Activated CD8-positive, alpha-beta memory T cell treated with anti-CD3 and anti-CD28 coated beads, Interleukin-2, amount 10 ng/mL, durations not matched to agents 7 days and 5 days (primary cell): ENCODE data around the gene CCDC83. TPM values are rescaled to one million over a fixed set of nuclear protein-coding genes. Genes with fewer than 3 reads are reported as not detected.

ENCODE experiments used
- ATAC-seq: fragments of 150-1000 bp; cut with Tn5 transposase; one replicate; pipeline ENCODE4 v1.10.0; 2021; ENCODE audit warnings: moderate library complexity
- CTCF ChIA-PET: fragments of 350-600 bp; sonication (Branson Sonifier 250); formaldehyde crosslinking; loops from one replicate; lab custom pipeline; 2021; ENCODE audit warnings: antibody characterized with exemption; lab: Charles Lee
- DNase-seq: peaks from one replicate; pipeline ENCODE4 v3.0.0-alpha.2; 2020
- H3K27ac Mint-ChIP-seq: one replicate; pipeline ENCODE4 v1.8.0; 2021; ENCODE audit warnings: mild to moderate bottlenecking, mixed read lengths
- H3K27me3 Mint-ChIP-seq: one replicate; pipeline ENCODE4 v1.8.0; 2021; ENCODE audit warnings: mixed read lengths
- H3K36me3 Mint-ChIP-seq: one replicate; pipeline ENCODE4 v1.8.0; 2021; ENCODE audit warnings: mild to moderate bottlenecking, mixed read lengths
- H3K4me1 Mint-ChIP-seq: one replicate; pipeline ENCODE4 v1.8.0; 2021; ENCODE audit warnings: mixed read lengths
- H3K4me3 Mint-ChIP-seq: one replicate; pipeline ENCODE4 v1.8.0; 2021; ENCODE audit warnings: mild to moderate bottlenecking, moderate library complexity, mixed read lengths
- H3K9me3 Mint-ChIP-seq: one replicate; pipeline ENCODE4 v1.8.0; 2022; ENCODE audit warnings: low read depth, mixed read lengths
- total RNA-seq, 2 experiments: library from RNA; stranded (reverse); gene quantifications; one replicate each; pipeline ENCODE4 v1.2.3, GENCODE V29; 2021

Gene CCDC83
- total RNA-seq = not detected

DNA sequence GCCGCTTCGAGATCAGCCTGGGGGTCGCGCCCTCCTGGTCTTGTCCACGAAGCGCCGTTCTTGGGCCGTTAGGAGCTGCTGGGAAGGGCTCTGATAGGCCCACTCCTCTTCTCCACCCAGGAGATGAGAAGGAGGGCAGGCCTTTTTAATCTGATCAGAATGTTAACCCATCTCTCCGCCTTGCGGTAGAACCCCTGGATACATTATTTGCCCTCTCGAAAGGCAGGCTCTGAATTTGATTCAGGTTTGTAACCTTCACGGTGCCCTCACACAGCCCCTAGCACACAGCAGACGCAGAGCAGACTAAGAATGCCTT is at the start of gene CCDC83:
TSS of gene CCDC83 (plus strand) at position 43 of the 316 bp plus-strand sequence. CDS start 9,741 bp downstream, outside the sequence.
- ATAC-seq = no peak
- Mint-ChIP-seq H3K27me3 (peaks cover 1% of the 10 kb centered on the region), H3K36me3 (peaks cover 9% of the 10 kb centered on the region), H3K4me3 (peak within 1 kb of the TSS; percentile 90), H3K4me1 (peaks cover 16% of the 10 kb centered on the region), H3K27ac (peak within 1 kb of the TSS; percentile 93), H3K9me3 (no peaks in the 10 kb centered on the region)
- DNase-seq = no peak
- CTCF ChIA-PET = interaction anchor here (0.7 to 2.6 kb wide), 65 partner anchors 8 to 1015 kb away, joined by 3 to 21 read pairs (median 4); partner anchors contain the start of genes CREBZF, SYTL2, TMEM126A and TMEM126B

DNA sequence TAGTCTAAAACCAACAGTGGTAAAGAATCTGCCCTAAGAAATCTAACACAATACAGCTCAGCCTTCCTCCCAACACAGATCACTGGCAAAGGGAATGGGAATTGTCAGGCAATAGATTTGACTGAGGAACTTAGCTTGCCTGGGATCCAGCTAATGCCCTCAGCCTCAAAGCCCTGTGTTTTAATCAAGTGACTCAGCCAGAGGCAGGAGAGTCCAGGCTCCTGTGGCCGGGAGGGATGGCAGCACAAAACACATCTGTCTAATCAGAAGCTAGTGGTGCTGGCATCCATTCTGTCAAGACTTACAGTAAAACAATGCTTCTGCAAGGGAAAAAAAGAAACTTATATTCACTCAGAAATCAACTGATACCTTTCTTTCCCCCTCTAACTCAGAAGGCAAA is 49.8 kb upstream of the CCDC83 start:
- Mint-ChIP-seq H3K27ac (no peak overlapping the region), H3K4me1 (peaks cover 34% of the 10 kb centered on the region), H3K4me3 (no peak overlapping the region), H3K27me3 (no peaks in the 10 kb centered on the region), H3K9me3 (no peaks in the 10 kb centered on the region), H3K36me3 (peaks cover 18% of the 10 kb centered on the region)
- ATAC-seq = no peak
- CTCF ChIA-PET = interaction anchor here (1.7 kb wide), 1 partner anchor 15 kb away, joined by 3 read pairs; no protein-coding TSS in a partner anchor
- DNase-seq = no peak

DNA sequence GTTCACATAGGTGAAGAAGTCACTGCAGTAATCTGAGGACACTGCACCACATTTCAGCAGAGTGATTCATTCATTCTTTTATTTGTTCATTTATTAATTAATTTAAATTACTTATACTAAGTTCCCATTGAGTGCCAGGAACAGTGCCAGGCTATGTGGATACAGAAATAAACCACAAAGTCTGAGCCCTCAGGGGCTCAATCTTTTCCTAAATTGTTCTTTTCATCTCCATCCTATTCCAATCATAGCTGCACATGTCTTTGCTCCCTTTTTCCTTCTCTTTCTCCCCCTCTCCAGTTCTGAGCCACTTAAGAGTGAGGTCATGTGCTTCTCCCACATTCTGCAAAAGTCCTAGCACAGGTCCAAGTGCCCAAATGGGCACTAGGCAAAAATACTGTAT is 49.2 kb upstream of the CCDC83 start:
- H3K4me1 Mint-ChIP-seq = peaks cover 29% of the 10 kb centered on the region
- H3K27ac Mint-ChIP-seq = no peak overlapping the region

DNA sequence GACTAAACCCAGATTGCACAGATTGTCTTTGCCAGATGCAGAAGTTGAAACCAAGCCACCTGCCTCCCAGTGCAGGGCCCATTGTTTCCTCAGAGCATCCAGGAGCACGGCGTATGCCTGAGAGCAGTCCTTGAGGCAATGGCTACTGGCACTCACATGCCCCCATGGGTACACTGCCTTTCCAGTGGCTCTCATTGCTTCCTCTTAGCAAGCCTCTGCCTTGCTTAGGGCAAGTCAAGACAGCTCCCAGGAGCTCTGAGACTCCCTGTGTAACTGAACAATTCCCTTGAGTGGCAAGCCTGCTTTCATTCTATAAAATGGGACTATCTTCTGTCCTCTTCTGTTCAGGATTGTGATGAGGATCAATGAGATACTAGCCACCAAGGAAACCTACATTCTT is 48.3 kb upstream of the CCDC83 start:
- Mint-ChIP-seq H3K36me3 (peaks cover 11% of the 10 kb centered on the region), H3K27ac (no peak overlapping the region), H3K4me3 (no peak overlapping the region), H3K27me3 (no peaks in the 10 kb centered on the region), H3K9me3 (no peaks in the 10 kb centered on the region), H3K4me1 (peaks cover 28% of the 10 kb centered on the region)
- ATAC-seq (no peak), DNase-seq (no peak)
- CTCF ChIA-PET = interaction anchor here (1.7 kb wide), 1 partner anchor 16 kb away, joined by 3 read pairs; no protein-coding TSS in a partner anchor

More for the DNA sequence above, 49.2 kb upstream of the CCDC83 start:
- Mint-ChIP-seq H3K36me3 (peaks cover 13% of the 10 kb centered on the region), H3K4me3 (no peak overlapping the region), H3K9me3 (no peaks in the 10 kb centered on the region), H3K27me3 (no peaks in the 10 kb centered on the region)
- CTCF ChIA-PET = interaction anchor here (1.7 kb wide), 1 partner anchor 16 kb away, joined by 3 read pairs; no protein-coding TSS in a partner anchor
- no peak for DNase-seq
- ATAC-seq = no peak

DNA sequence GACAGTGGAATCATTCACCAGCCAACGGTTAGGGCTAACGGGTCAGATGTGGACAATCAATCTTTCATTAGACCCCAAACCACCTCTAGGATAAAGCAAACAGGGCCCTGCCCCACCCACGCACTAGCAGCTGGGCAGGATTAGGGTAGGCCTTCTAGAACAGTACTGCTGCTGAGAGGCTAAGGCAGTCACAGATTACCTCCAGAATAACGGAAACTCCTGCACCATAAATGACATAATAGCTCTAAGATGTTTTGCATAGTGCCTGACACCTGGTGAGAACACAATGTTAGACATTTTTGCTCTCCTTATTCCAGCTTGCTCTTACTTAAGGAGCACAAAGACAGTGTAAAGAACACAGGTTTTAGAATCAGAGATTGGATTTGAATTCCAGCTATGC is 46.0 kb upstream of the CCDC83 start:
- Mint-ChIP-seq H3K9me3 (no peaks in the 10 kb centered on the region), H3K36me3 (peaks cover 5% of the 10 kb centered on the region), H3K4me3 (peak overlapping the region; percentile 86), H3K27ac (peak overlapping the region; percentile 14), H3K27me3 (no peaks in the 10 kb centered on the region), H3K4me1 (peaks cover 26% of the 10 kb centered on the region)
- ATAC-seq (no peak), DNase-seq (no peak)
- CTCF ChIA-PET = interaction anchor here (0.7 to 1.9 kb wide), 12 partner anchors 13 to 214 kb away, joined by 3 to 8 read pairs (median 5); partner anchors contain the start of gene CCDC83

DNA sequence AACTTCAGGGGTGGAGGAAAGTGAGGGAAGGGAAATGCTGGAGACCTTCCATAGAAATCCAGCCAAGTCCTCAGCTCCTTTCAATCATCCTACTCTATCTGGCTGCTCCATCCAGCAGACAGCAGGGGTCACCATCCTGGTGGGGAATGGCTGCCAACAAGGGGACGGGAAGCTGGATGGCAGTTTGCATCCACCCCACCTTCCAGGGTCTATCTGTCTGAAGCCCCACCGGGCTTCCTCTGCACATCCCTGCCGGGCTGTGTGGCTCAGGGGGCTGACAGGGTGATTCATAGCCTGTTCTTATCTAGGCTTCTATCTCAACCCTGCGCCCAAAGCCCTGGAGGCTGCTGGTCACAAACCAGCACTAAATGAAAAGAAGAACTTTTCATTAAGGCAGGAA is 45.3 kb upstream of the CCDC83 start:
- Mint-ChIP-seq H3K4me1 (peaks cover 26% of the 10 kb centered on the region), H3K36me3 (peaks cover 2% of the 10 kb centered on the region), H3K4me3 (peak overlapping the region; percentile 86), H3K27ac (peak overlapping the region; percentile 72), H3K9me3 (no peaks in the 10 kb centered on the region), H3K27me3 (no peaks in the 10 kb centered on the region)
- ATAC-seq (peak; percentile 37), DNase-seq (peak; percentile 67)
- CTCF ChIA-PET = interaction anchor here (1.1 to 1.9 kb wide), 12 partner anchors 14 to 215 kb away, joined by 3 to 8 read pairs (median 5); partner anchors contain the start of gene CREBZF

DNA sequence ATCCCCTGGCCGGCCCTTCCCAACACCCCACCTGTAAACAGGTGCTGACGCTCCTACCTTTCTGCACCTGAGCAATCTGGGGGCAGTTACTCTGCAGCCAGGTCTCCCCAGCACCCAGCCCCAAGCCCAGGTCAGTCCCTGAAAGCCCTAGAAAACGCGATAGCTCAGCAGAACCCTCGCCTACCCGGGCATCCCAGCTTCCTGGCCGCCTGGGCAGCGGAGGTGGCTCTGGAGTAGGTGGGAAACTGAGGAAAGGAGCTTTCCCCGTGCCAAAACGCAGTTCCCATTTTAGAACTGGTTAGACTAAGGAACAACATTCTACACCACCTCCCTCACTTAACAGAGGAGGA is 44.7 kb upstream of the CCDC83 start:
- H3K9me3 Mint-ChIP-seq = no peaks in the 10 kb centered on the region
- DNase-seq (no peak), ATAC-seq (peak; percentile 11)
- H3K27me3 Mint-ChIP-seq = no peaks in the 10 kb centered on the region
- H3K4me3 Mint-ChIP-seq = peak overlapping the region; percentile 86
- CTCF ChIA-PET = interaction anchor here (0.7 to 1.9 kb wide), 13 partner anchors 13 to 146 kb away, joined by 3 to 8 read pairs (median 5); partner anchors contain the start of genes CCDC83 and CREBZF
- no peaks in the 10 kb centered on the region for H3K36me3 Mint-ChIP-seq
- H3K27ac Mint-ChIP-seq = peak overlapping the region; percentile 72
- H3K4me1 Mint-ChIP-seq = peaks cover 26% of the 10 kb centered on the region

DNA sequence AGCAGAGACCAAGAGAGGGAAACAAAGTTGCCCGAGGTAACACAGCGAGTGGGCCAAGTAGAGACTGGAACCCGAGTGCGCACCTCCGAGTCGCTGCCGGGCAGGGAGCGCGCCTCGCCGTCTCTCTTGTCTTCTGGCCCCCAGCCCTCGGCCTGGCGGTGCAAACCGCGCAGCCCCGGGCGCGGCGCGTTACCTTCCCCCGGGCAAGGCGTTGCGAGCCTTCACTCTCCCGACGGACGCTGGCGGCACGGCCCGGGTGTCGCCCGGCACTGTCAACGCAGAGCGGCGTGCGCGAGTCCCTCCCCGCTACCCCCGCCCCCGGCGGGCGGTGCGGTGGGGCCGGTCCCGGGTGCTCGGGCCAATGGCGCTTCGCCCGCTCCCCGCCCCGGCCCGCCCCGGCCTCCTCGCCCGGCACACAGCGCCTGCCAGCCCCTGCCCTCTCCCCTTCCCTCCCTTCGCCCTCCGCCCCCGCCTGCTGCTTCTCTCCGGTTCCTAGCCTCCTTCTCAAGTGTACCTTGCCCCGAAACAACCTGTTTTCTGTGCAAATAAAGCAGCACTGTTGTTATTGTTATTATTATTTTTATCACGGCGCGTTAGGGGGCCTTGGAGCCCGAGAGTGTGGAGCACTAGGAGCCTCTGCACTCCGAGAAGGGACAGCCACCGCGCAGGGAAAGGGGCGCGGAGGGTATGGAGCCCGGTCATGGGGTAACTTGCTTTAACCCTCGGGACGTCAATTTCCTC is 44.1 kb upstream of the CCDC83 start, which contains the start of gene SYTL2:
TSS of gene SYTL2 (minus strand) at position 271 of the 741 bp plus-strand sequence. CDS start 53,416 bp downstream, outside the sequence.
- no peaks in the 10 kb centered on the region for H3K9me3 Mint-ChIP-seq
- H3K27ac Mint-ChIP-seq = peak within 1 kb of the TSS; percentile 73
- H3K27me3 Mint-ChIP-seq = no peaks in the 10 kb centered on the region
- no peaks in the 10 kb centered on the region for H3K36me3 Mint-ChIP-seq
- ATAC-seq = peak; percentile 97
- CTCF ChIA-PET = interaction anchor here (0.5 to 1.8 kb wide), 9 partner anchors 13 to 146 kb away, joined by 3 to 8 read pairs (median 3); partner anchors contain the start of genes CCDC83 and CREBZF
- peak within 1 kb of the TSS; percentile 86 for H3K4me3 Mint-ChIP-seq
- peak; percentile 79 for DNase-seq
- peaks cover 26% of the 10 kb centered on the region for H3K4me1 Mint-ChIP-seq

DNA sequence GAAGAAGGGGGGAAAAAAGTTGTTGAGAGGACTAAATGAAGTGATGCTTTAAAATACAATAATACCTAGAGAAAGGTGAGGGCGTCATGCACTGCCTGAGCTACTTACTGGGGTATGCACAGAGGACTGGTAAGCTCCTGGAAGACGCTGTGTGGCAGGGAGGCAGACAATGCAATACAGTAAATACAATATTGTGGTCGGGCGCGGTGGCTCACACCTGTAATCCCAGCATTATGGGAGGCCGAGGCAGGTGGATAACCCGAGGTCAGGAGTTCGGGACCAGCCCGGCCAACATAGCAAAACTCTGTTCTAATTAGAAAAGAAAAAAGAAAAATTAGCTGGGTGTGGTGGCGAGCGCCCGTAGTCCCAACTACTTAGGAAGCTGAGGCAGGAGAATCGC is 43.6 kb upstream of the CCDC83 start:
- H3K36me3 Mint-ChIP-seq = no peaks in the 10 kb centered on the region
- CTCF ChIA-PET = interaction anchor here (0.5 to 1.5 kb wide), 2 partner anchors 12 to 111 kb away, joined by 3 to 5 read pairs; no protein-coding TSS in a partner anchor
- H3K4me3 Mint-ChIP-seq = peak overlapping the region; percentile 86
- peak overlapping the region; percentile 73 for H3K27ac Mint-ChIP-seq
- DNase-seq = no peak
- no peaks in the 10 kb centered on the region for H3K27me3 Mint-ChIP-seq
- no peak for ATAC-seq
- H3K9me3 Mint-ChIP-seq = no peaks in the 10 kb centered on the region
- H3K4me1 Mint-ChIP-seq = peaks cover 24% of the 10 kb centered on the region

DNA sequence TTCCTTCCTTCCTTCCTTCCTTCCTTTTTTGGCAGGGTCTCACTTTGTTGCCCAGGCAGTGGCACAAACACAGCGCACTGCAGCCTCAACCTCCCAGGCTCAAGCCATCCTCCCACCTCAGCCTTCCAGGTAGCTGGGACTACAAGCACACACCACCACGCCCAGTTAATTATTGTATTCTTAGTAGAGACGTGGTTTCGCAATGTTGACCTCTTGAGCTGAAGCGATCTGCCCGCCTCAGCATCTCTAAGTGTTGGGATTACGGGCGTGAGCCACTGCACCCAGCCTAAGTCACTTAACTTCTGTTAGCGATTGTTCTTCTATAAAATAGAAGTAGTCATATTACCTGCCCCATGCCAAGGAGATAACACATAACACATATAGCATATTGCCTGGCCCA is 41.5 kb upstream of the CCDC83 start:
- CTCF ChIA-PET = interaction anchor here (1.2 to 2.0 kb wide), 4 partner anchors 10 to 605 kb away, joined by 3 to 7 read pairs (median 4); partner anchors contain the start of gene CCDC83
- H3K9me3 Mint-ChIP-seq = no peaks in the 10 kb centered on the region
- no peak overlapping the region for H3K4me3 Mint-ChIP-seq
- no peak for DNase-seq
- no peaks in the 10 kb centered on the region for H3K36me3 Mint-ChIP-seq
- no peaks in the 10 kb centered on the region for H3K27me3 Mint-ChIP-seq
- peaks cover 23% of the 10 kb centered on the region for H3K4me1 Mint-ChIP-seq
- ATAC-seq = no peak
- no peak overlapping the region for H3K27ac Mint-ChIP-seq

DNA sequence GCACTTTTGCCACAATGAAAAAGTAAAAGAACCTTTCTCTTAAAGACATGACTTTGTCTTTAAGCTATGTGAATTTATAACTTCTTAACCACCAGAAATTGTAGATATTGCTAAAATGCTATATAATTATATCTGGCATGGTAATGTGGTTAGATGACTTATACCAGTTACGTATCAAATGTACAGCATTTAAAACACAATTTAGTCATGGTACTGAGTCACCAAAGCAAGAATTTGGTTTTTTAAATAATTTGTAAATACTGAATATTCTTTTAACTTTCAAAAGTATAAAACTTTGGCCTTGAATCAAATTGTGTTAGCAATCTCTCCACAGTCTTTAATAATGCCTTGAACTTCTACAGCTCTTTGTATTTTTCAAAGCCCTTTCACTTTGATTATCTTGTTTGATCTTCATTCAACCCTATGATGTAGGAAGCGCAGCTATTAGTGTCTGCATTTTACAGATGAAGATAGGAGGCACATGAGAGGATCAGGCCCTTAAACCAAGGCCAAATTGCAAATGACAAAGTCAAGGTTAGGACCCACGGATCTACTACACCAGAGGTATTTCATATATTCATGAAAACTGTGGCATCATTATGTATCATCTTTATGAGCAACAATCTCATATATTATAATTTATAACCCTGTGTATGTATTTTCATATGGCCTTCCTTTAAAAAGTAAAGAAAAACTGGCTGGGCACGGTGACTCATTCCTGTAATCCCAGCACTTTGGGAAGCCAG is 39.8 kb upstream of the CCDC83 start:
- H3K27ac Mint-ChIP-seq = no peak overlapping the region
- CTCF ChIA-PET = interaction anchor here (1.4 to 2.0 kb wide), 3 partner anchors 8 to 126 kb away, joined by 3 to 7 read pairs (median 4); partner anchors contain the start of gene CCDC83
- ATAC-seq = no peak
- H3K27me3 Mint-ChIP-seq = no peaks in the 10 kb centered on the region
- H3K4me1 Mint-ChIP-seq = peaks cover 7% of the 10 kb centered on the region
- no peaks in the 10 kb centered on the region for H3K36me3 Mint-ChIP-seq
- H3K4me3 Mint-ChIP-seq = no peak overlapping the region
- DNase-seq = no peak
- no peaks in the 10 kb centered on the region for H3K9me3 Mint-ChIP-seq

DNA sequence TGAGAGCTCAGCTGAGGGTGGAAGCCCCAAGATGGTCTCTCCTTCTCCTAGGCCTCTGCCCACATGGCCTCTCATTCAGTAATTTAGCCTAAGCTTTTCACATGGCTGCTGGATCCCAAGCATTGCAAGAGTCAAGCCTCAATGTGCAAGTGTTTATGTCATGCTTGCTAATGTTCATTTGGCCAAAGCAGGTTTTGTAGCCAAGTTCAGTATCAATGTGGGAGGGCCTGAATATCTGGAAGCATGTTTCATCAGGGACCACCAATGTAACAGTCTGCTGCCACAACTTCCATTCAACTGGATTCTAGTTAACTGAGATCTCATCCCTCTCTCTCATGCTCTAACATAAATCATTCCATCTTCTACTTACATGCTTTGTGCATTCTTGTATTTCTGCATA is 35.7 kb upstream of the CCDC83 start:
- Mint-ChIP-seq H3K27ac (no peak overlapping the region), H3K27me3 (no peaks in the 10 kb centered on the region), H3K36me3 (peaks cover 1% of the 10 kb centered on the region), H3K9me3 (no peaks in the 10 kb centered on the region), H3K4me1 (peaks cover 32% of the 10 kb centered on the region), H3K4me3 (no peak overlapping the region)
- CTCF ChIA-PET = no interaction called here
- ATAC-seq = no peak
- no peak for DNase-seq

DNA sequence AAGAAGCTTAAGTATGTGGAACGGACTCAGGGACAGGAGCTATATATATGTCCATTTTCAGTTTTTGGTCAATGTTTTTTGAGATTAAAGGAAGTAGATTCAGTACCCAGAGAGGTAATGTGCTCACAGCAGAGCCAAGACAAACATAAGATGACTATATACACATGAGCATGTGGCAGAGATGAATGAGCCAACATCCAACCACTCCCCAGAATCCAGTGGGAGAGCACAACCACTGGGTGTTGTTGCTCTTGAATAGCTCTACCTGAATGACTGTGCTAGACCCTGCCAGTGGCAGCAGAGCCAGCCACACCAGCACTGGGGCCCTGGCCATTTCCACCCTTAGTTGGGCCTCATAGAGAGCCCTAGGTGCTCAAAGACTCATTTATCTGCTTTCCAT is 33.5 kb upstream of the CCDC83 start:
- Mint-ChIP-seq H3K4me3 (no peak overlapping the region), H3K27ac (no peak overlapping the region), H3K4me1 (peaks cover 51% of the 10 kb centered on the region), H3K9me3 (no peaks in the 10 kb centered on the region), H3K36me3 (peaks cover 1% of the 10 kb centered on the region), H3K27me3 (no peaks in the 10 kb centered on the region)
- no peak for ATAC-seq
- CTCF ChIA-PET = interaction anchor here (2.1 kb wide), 1 partner anchor 122 kb away, joined by 4 read pairs; no protein-coding TSS in a partner anchor
- peak; percentile 59 for DNase-seq
